T47D (cell line): ENCODE measurements around the gene KIAA1549.

ENCODE experiments used
- DNase-seq, 2 experiments: peaks; one replicate each; pipeline versions ENCODE4 v3.0.0 to v3.0.0-alpha.2; 2011 to 2012; ENCODE audit warnings: low read depth in 1 of 2, low spot score in 1 of 2
- JUND ChIP-seq: IDR thresholded peaks from 2 replicates; pipeline ENCODE4 v1.6.1; 2012; ENCODE audit warnings: low read depth
- in situ Hi-C: cut with HindIII; loops from 2 replicates; pipeline ENCODE4 v1.10.0; 2016; ENCODE audit warnings: low sequenced_read_pairs, low pct_unique_long_range_greater_than_20kb

Gene KIAA1549

DNA sequence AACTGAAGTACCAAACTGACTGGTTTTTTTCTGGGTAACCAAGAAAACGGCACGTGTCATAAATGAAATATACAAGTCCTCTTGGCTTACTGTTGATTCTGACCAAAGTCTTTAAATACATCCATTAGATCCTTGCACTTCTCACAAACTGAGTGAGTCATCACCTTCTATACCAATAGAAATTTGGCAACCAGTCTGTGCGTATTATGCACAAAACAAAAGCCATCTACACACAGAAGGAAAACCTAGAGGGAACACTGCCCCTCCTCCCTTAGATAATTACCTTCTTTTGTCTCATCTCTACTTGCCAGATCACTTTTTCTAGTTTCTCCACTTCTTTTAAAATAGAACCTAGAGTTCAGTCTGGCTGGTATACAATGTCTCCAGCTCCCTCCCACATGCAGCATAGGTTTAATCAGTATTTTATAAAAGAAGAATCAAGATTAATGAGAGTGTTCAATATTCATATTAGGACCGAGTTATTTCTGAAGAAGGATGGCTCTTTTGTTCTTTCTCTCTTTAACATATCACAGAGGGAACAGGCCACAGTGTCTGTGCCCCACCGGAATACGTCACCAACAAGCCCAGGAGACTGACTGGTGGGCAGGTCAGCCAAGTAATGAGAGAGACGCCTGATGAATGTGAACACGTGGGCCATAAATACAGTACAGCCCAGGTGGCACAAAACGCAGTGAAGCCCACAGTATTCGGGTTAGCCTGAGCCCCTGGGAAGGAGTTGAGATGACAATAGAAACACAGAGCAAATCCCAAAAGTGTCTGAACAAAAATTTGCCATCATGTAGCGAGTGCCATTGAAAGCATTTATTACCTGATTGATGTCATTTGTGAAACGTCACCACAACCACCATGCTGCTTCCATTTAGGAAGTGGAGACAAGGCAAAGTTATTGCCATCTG is 91.3 kb downstream of the KIAA1549 start:
- peak in 1 of 2 experiments; percentile 64 for DNase-seq
- in situ Hi-C loops: no loop called here
- no peak for TF ChIP-seq JUND

DNA sequence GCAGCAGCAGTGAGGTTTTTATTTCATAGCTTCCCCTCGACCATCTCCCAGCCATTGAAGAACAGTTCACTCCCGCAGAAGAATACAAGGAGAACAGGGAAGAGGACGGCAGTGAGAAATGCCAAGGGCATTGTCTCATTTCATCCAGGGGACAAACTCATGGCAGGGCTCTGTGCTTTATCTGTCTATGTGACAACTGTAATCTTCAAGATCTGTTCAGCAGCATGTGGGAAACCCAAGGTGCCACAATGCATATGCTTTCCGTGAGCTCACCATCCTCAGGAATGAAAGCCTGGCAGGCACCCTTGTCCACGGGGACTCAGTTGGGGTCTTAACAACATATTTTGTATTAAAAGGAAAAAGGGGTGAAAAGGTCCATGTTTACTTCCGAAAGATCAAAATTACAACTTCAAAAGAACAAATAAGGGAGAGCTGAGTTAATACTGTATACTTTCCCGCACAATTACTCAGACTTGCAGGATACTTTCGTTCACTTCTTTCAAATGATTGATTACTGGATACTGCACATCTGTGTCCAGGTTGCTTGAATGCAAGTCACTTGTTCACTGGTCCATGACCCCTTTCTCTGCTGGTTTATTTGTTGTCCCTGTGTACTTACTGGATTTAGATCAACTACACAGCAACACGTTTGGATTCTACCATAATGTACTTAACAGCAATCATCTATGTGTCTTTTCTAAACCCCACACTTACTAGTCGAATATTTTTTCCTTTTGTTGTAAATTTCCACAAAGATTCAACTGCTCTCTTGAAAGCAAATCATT is 93.1 kb downstream of the KIAA1549 start:
- TF ChIP-seq JUND: no peak
- in situ Hi-C loops: no loop called here
- peak in 1 of 2 experiments; percentile 38 for DNase-seq

DNA sequence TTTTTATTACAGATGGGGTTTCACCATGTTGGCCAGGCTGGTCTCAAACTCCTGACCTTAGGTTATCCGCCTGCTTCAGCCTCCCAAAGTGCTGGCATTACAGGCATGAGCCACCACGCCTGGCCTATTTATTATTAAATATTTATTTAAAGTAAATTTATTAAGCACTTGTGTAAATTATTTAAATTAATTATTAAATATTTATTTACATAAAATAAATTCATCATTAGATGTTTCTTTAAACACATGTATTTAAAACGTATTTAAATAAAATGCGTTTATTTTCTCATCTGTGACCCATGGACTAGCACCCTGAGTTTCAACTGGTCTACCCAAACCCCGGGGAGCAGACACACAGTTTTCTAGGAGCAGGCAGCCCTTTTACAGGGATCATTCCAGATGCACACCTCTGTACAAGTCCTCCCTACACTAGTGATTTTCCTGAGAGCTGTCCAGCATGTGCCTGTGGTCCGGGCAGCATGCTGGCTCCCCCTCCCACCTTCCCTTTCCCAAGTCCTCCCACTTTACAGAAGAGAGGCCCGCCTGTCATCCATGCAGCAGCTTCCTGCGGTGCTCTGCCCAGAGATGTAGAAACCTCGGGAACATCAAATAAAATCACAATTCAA is 94.0 kb downstream of the KIAA1549 start:
- in situ Hi-C loops: no loop called here
- no peak for DNase-seq
- TF ChIP-seq JUND: no peak

GRCh38 chr7:138886501-138886917 is 94.7 kb downstream of the KIAA1549 start:
- TF ChIP-seq JUND: no peak
- DNase-seq: peak; percentile 13 to 79

GRCh38 chr7:138885383-138886147 is 95.6 kb downstream of the KIAA1549 start:
- in situ Hi-C loops: no loop called here
- TF ChIP-seq JUND: no peak
- no peak for DNase-seq

More at GRCh38 chr7:138886501-138886917, 94.7 kb downstream of the KIAA1549 start:
- in situ Hi-C loops: no loop called here

GRCh38 chr7:138882249-138882648 is 98.9 kb downstream of the KIAA1549 start:
- no peak for TF ChIP-seq JUND
- in situ Hi-C loops: no loop called here
- DNase-seq: no peak

DNA sequence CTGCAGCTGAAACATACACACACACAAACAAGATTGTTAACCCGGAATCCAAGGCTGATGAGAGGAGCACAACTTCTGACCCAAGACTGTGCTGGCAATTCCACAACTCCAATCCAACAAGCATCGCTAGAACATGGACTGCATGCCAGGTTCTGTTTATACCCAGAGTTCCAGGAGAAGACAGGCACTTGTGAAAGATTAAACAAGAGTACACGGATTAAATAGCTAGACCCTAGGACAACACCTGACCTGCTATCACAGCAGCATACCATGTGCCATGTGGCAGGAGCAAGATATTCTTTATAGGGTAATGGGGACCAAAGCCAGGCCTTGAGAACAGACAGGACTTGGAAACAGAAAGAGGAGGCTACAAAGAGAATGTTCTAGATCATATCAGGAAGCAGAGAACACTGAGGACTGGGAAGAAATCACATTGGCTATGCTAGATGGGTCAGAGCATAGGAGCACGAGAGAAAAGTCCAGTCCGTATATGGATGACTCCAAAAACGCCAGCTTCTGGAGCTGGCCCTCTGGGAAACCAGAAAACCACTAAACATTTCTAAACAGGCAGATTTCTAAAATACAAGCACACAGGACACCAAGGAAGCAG is 99.5 kb downstream of the KIAA1549 start:
- in situ Hi-C loops: no loop called here
- TF ChIP-seq JUND: no peak

GRCh38 chr7:138880881-138881578 is 100.2 kb downstream of the KIAA1549 start:
- in situ Hi-C loops: no loop called here
- no peak for DNase-seq
- no peak for TF ChIP-seq JUND

More for the DNA sequence above, 99.5 kb downstream of the KIAA1549 start:
- DNase-seq: no peak

- TF ChIP-seq JUND: no peak
- in situ Hi-C loops: no loop called here
- no peak for DNase-seq
Observed at GRCh38 chr7:138879356-138879755, 101.8 kb downstream of the KIAA1549 start.

DNA sequence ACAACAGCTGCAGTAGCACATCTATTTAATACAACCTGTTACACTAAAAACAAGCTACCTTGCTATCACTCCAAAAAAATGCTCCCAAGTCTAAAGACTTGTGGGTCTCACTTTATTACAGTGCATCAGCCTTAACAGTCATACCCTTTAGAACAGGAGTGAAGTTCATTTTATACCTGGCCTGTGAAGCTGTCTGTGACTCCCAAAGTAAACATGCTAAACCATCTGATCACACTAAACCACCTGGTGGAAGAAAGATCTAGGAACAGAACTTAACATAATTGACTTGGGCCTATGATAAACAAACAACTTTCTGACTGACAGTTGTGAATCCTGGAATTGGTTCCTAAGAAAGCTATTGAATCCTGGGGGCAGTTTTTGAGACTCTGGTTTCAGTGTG is 102.3 kb downstream of the KIAA1549 start:
- DNase-seq: no peak
- no peak for TF ChIP-seq JUND
- in situ Hi-C loops: no loop called here

DNA sequence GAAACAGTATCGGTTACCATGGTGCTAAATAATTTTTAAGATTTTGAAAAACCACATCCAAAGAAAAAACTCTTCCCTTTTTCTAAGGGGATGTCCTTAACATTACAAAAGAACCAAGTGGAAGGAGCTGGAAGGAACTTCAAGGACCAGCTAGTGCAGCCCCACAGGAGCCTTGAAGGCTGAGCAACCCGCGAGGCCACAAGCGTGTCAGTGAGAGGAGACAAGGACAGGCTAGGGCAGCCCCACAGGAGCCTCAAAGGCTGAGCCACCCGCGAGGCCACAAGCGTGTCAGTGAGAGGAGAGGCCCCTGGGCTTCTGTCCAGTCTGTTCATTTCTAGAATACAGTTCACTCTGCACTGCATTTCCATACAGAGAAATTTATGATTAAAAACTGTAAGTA is 103.1 kb downstream of the KIAA1549 start:
- no peak for DNase-seq
- no peak for TF ChIP-seq JUND
- in situ Hi-C loops: no loop called here
